Measurements from ENCODE around the gene SND1.
"Not testable (repeated sequence)": the region's sequence is repeated elsewhere in the genome, so short reads cannot be mapped to it uniquely, and the experiment has no call there.

The SND1 gene

GRCh38 chr7:127655720-127656119 is 3.7 kb downstream of the SND1 start:
- Histone ChIP-seq H3K9ac (ENCODE audit: low read length) (no peak overlapping the region), H3K36me3 (ENCODE audit: control insufficient read depth, insufficient read depth, low read length) (no peaks in the 10 kb centered on the region), H3K27me3 (ENCODE audit: control insufficient read depth, insufficient read depth, low read length) (no peaks in the 10 kb centered on the region), H3K4me3 (ENCODE audit: low read length) (no peak overlapping the region), H3K4me1 (ENCODE audit: control insufficient read depth, insufficient read depth, low read length) (peaks cover 9% of the 10 kb centered on the region), H3K9me3 (ENCODE audit: control insufficient read depth, low read length) (no peaks in the 10 kb centered on the region)

DNA sequence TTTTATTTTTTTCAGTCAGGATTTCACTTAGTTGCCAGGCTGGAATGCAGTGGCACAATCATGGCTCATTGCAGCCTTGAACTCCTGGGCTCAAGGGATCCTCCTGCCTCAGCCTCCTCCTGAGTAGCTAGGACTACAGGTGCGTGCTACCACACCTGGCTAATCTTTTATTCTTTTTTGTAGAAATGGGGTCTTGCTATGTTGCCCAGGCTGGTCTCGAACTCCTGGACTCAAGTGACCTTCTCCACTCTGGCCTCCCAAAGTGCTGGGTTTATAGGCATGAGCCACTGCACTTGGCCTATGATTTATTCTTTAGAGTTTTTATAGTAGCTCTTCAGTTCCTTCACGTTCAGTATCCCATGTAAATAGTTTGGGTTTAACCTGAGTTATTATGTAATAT is 5.5 kb downstream of the SND1 start:
- Histone ChIP-seq H3K27me3 (ENCODE audit: control insufficient read depth, insufficient read depth, low read length) (no peaks in the 10 kb centered on the region), H3K4me1 (ENCODE audit: control insufficient read depth, insufficient read depth, low read length) (peaks cover 9% of the 10 kb centered on the region), H3K9me3 (ENCODE audit: control insufficient read depth, low read length) (no peaks in the 10 kb centered on the region), H3K4me3 (ENCODE audit: low read length) (no peak overlapping the region), H3K36me3 (ENCODE audit: control insufficient read depth, insufficient read depth, low read length) (no peaks in the 10 kb centered on the region), H3K9ac (ENCODE audit: low read length) (no peak overlapping the region)

- H3K9ac ChIP-seq (ENCODE audit: low read length): no peak overlapping the region
- peaks cover under 1% of the 10 kb centered on the region for H3K4me1 ChIP-seq (ENCODE audit: control insufficient read depth, insufficient read depth, low read length)
- no peaks in the 10 kb centered on the region for H3K27me3 ChIP-seq (ENCODE audit: control insufficient read depth, insufficient read depth, low read length)
- H3K9me3 ChIP-seq (ENCODE audit: control insufficient read depth, low read length): no peaks in the 10 kb centered on the region
- H3K4me3 ChIP-seq (ENCODE audit: low read length): no peak overlapping the region
- no peaks in the 10 kb centered on the region for H3K36me3 ChIP-seq (ENCODE audit: control insufficient read depth, insufficient read depth, low read length)
These were observed 7.1 kb downstream of the SND1 start for GRCh38 chr7:127658970-127659630.

- no peaks in the 10 kb centered on the region for H3K9me3 ChIP-seq (ENCODE audit: control insufficient read depth, low read length)
- H3K4me3 ChIP-seq (ENCODE audit: low read length): no peak overlapping the region
- H3K4me1 ChIP-seq (ENCODE audit: control insufficient read depth, insufficient read depth, low read length): peaks cover 12% of the 10 kb centered on the region
- no peak overlapping the region for H3K9ac ChIP-seq (ENCODE audit: low read length)
- no peaks in the 10 kb centered on the region for H3K36me3 ChIP-seq (ENCODE audit: control insufficient read depth, insufficient read depth, low read length)
- no peaks in the 10 kb centered on the region for H3K27me3 ChIP-seq (ENCODE audit: control insufficient read depth, insufficient read depth, low read length)
These were observed 13.9 kb downstream of the SND1 start for GRCh38 chr7:127665922-127666321.

DNA sequence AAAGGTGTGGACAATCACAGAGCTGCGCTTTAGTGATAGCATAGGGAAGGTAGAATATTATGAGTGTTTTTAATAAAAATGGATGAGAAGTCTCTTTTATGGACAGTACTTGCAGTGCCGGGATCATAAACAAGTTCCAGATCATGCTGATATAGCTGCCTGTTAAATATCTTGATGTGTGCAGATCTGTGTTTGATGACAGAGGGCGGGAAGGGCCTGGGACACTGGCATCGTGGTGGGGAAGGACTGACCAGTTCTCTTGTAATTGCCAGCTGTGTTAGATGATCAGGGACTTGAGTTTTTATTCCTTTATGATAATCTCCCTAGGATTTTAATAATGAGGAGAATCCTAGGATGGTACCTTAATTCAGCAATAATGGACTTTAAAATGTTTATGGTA is 14.6 kb downstream of the SND1 start:
- Histone ChIP-seq H3K27me3 (ENCODE audit: control insufficient read depth, insufficient read depth, low read length) (no peaks in the 10 kb centered on the region), H3K9me3 (ENCODE audit: control insufficient read depth, low read length) (no peaks in the 10 kb centered on the region), H3K36me3 (ENCODE audit: control insufficient read depth, insufficient read depth, low read length) (no peaks in the 10 kb centered on the region), H3K4me3 (ENCODE audit: low read length) (no peak overlapping the region), H3K4me1 (ENCODE audit: control insufficient read depth, insufficient read depth, low read length) (peaks cover 12% of the 10 kb centered on the region), H3K9ac (ENCODE audit: low read length) (no peak overlapping the region)

DNA sequence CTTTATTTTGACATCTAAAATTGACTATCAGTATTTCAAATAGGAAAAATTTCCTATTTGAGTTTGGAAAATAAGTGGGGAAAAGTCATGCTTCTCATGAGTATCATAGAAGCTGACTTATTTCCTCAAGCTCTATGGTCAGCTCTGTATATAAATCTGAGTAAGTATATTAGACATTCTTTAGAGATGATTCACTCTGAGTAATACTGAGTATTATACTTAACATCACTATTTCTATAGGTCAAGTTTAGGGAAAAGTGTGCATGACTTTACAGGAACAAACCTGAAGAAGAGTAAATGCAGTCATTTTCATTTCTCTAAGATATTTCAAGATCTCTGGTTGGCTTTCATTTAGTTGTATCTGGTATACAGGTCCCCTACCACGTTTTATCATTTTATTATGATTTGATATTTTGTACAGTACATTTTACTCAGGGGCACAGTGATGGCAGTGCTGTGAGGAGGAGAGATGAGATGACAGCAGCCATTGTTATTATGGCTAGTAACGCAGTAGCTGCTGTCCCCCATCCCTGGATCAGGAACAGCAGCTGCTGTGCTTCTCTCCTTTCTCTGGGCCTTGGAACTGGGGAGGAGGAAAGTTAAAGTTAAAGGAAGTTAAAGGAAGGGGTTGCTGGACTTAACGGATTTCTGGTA is 15.2 kb downstream of the SND1 start:
- Histone ChIP-seq H3K9ac (ENCODE audit: low read length) (no peak overlapping the region), H3K36me3 (ENCODE audit: control insufficient read depth, insufficient read depth, low read length) (no peaks in the 10 kb centered on the region), H3K4me3 (ENCODE audit: low read length) (no peak overlapping the region), H3K9me3 (ENCODE audit: control insufficient read depth, low read length) (no peaks in the 10 kb centered on the region), H3K27me3 (ENCODE audit: control insufficient read depth, insufficient read depth, low read length) (no peaks in the 10 kb centered on the region), H3K4me1 (ENCODE audit: control insufficient read depth, insufficient read depth, low read length) (peaks cover 12% of the 10 kb centered on the region)

GRCh38 chr7:127667759-127668530 is 16.0 kb downstream of the SND1 start:
- Histone ChIP-seq H3K9me3 (ENCODE audit: control insufficient read depth, low read length) (no peaks in the 10 kb centered on the region), H3K9ac (ENCODE audit: low read length) (no peak overlapping the region), H3K27me3 (ENCODE audit: control insufficient read depth, insufficient read depth, low read length) (no peaks in the 10 kb centered on the region), H3K4me3 (ENCODE audit: low read length) (no peak overlapping the region), H3K36me3 (ENCODE audit: control insufficient read depth, insufficient read depth, low read length) (no peaks in the 10 kb centered on the region), H3K4me1 (ENCODE audit: control insufficient read depth, insufficient read depth, low read length) (peaks cover 12% of the 10 kb centered on the region)

DNA sequence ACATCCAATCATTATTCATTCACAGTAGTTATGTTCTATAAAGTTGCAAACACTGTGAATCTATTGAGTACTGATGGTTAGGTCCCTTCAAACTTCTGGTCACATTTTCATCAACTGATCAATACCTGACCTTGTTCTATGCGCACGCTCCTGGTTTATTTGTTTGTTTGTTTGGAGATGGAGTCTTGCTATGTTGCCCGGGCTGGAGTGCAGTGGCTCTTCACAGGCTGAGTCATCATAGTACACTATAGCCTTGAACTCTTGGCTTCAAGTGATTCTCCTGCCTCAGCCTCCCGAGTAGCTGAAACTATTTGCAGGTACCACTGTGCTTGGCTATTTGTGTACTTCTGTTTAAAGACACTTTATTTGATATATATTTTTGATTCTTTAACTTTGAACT is 19.3 kb downstream of the SND1 start:
- Histone ChIP-seq H3K9me3 (ENCODE audit: control insufficient read depth, low read length) (no peaks in the 10 kb centered on the region), H3K4me1 (ENCODE audit: control insufficient read depth, insufficient read depth, low read length) (peaks cover 5% of the 10 kb centered on the region), H3K27me3 (ENCODE audit: control insufficient read depth, insufficient read depth, low read length) (no peaks in the 10 kb centered on the region), H3K4me3 (ENCODE audit: low read length) (no peak overlapping the region), H3K36me3 (ENCODE audit: control insufficient read depth, insufficient read depth, low read length) (no peaks in the 10 kb centered on the region), H3K9ac (ENCODE audit: low read length) (no peak overlapping the region)

GRCh38 chr7:127673902-127674301 is 21.9 kb downstream of the SND1 start:
- H3K9me3 ChIP-seq (ENCODE audit: control insufficient read depth, low read length): no peaks in the 10 kb centered on the region

GRCh38 chr7:127674361-127674760 is 22.4 kb downstream of the SND1 start:
- no peak overlapping the region for H3K9ac ChIP-seq (ENCODE audit: low read length)
- no peaks in the 10 kb centered on the region for H3K9me3 ChIP-seq (ENCODE audit: control insufficient read depth, low read length)
- no peak overlapping the region for H3K4me3 ChIP-seq (ENCODE audit: low read length)
- H3K36me3 ChIP-seq (ENCODE audit: control insufficient read depth, insufficient read depth, low read length): no peaks in the 10 kb centered on the region
- no peaks in the 10 kb centered on the region for H3K27me3 ChIP-seq (ENCODE audit: control insufficient read depth, insufficient read depth, low read length)
- no peaks in the 10 kb centered on the region for H3K4me1 ChIP-seq (ENCODE audit: control insufficient read depth, insufficient read depth, low read length)

More at GRCh38 chr7:127673902-127674301, 21.9 kb downstream of the SND1 start:
- no peak overlapping the region for H3K4me3 ChIP-seq (ENCODE audit: low read length)
- H3K27me3 ChIP-seq (ENCODE audit: control insufficient read depth, insufficient read depth, low read length): no peaks in the 10 kb centered on the region
- H3K36me3 ChIP-seq (ENCODE audit: control insufficient read depth, insufficient read depth, low read length): no peaks in the 10 kb centered on the region
- H3K4me1 ChIP-seq (ENCODE audit: control insufficient read depth, insufficient read depth, low read length): no peaks in the 10 kb centered on the region
- no peak overlapping the region for H3K9ac ChIP-seq (ENCODE audit: low read length)

GRCh38 chr7:127674923-127675322 is 22.9 kb downstream of the SND1 start:
- H3K27me3 ChIP-seq (ENCODE audit: control insufficient read depth, insufficient read depth, low read length); H3K9me3 ChIP-seq (ENCODE audit: control insufficient read depth, low read length); H3K9ac ChIP-seq (ENCODE audit: low read length); H3K4me3 ChIP-seq (ENCODE audit: low read length); H3K36me3 ChIP-seq (ENCODE audit: control insufficient read depth, insufficient read depth, low read length); H3K4me1 ChIP-seq (ENCODE audit: control insufficient read depth, insufficient read depth, low read length): not testable (repeated sequence)

- no peak overlapping the region for H3K9ac ChIP-seq (ENCODE audit: low read length)
- H3K4me1 ChIP-seq (ENCODE audit: control insufficient read depth, insufficient read depth, low read length): no peaks in the 10 kb centered on the region
- H3K9me3 ChIP-seq (ENCODE audit: control insufficient read depth, low read length): no peaks in the 10 kb centered on the region
- no peaks in the 10 kb centered on the region for H3K36me3 ChIP-seq (ENCODE audit: control insufficient read depth, insufficient read depth, low read length)
- no peaks in the 10 kb centered on the region for H3K27me3 ChIP-seq (ENCODE audit: control insufficient read depth, insufficient read depth, low read length)
- no peak overlapping the region for H3K4me3 ChIP-seq (ENCODE audit: low read length)
These were observed 23.7 kb downstream of the SND1 start for GRCh38 chr7:127675721-127676120.
